PC-3 (cell line): ENCODE data around the gene CCDC144A. TPM values are rescaled to one million over a fixed set of nuclear protein-coding genes. Genes with fewer than 3 reads are reported as not detected.
"Not testable (repeated sequence)": the region's sequence is repeated elsewhere in the genome, so short reads cannot be mapped to it uniquely, and the experiment has no call there.

Experiments
- ATAC-seq: fragments of 200-7000 bp; cut with Tn5 transposase; 2 replicates; pipeline ENCODE4 v1.9.1; 2020; ENCODE audit warnings: mild to moderate bottlenecking, moderate library complexity
- BruUV-seq: library from RNA; stranded (reverse); fragments of 400-500 nt; replicated peaks from 2 replicates; lab custom pipeline; 2021; lab: Mats Ljungman, UMichigan
- CTCF ChIA-PET: fragments of 300-600 bp; sonication (Branson Sonifier 250); formaldehyde crosslinking; loops from one replicate; lab custom pipeline; 2022; ENCODE audit warnings: antibody characterized with exemption; lab: Charles Lee
- POLR2A ChIA-PET: fragments of 300-600 bp; sonication (Branson Sonifier 250); formaldehyde crosslinking; loops from one replicate; lab custom pipeline; 2022; ENCODE audit warnings: antibody characterized with exemption; ENCODE audit not compliant: unreplicated experiment; lab: Charles Lee
- DNase-seq: peaks from one replicate; pipeline ENCODE4 v3.0.0-alpha.2; 2015
- H2AFZ ChIP-seq: fragments of 300-600 bp; sonication (generic); 2 replicates; pipeline ENCODE4 v1.6.0; 2016; ENCODE audit warnings: antibody characterized with exemption, low read length
- H3F3A ChIP-seq: fragments of 300-600 bp; sonication (generic); one replicate; pipeline ENCODE4 v1.6.0; 2017; ENCODE audit warnings: antibody characterized with exemption, low read length, control low read depth, mild to moderate bottlenecking; ENCODE audit not compliant: unreplicated experiment
- H3K27ac ChIP-seq: fragments of 300-600 bp; sonication (generic); 2 replicates; pipeline ENCODE4 v1.5.1; 2016; ENCODE audit warnings: mild to moderate bottlenecking, low read length
- H3K27me3 ChIP-seq: fragments of 300-600 bp; sonication (generic); 2 replicates; pipeline ENCODE4 v1.6.1; 2016; ENCODE audit warnings: low read length, mixed read lengths
- H3K36me3 ChIP-seq: fragments of 300-600 bp; sonication (generic); 2 replicates; pipeline ENCODE4 v1.6.1; 2016; ENCODE audit warnings: low read depth, mixed run types, low read length, mixed read lengths
- H3K4me1 ChIP-seq: fragments of 300-600 bp; sonication (generic); 2 replicates; pipeline ENCODE4 v1.5.1; 2016; ENCODE audit warnings: low read length; ENCODE audit not compliant: insufficient read depth
- H3K4me2 ChIP-seq: fragments of 300-600 bp; sonication (generic); 2 replicates; pipeline ENCODE4 v1.6.0; 2016; ENCODE audit warnings: low read length
- H3K4me3 ChIP-seq: fragments of 300-600 bp; sonication (generic); 2 replicates; pipeline ENCODE4 v1.5.1; 2016; ENCODE audit warnings: mild to moderate bottlenecking, low read length, mixed read lengths
- H3K79me2 ChIP-seq: fragments of 300-600 bp; sonication (generic); 2 replicates; pipeline ENCODE4 v1.6.1; 2017; ENCODE audit warnings: low read length, mixed read lengths
- H3K9ac ChIP-seq: fragments of 300-600 bp; sonication (generic); 2 replicates; pipeline ENCODE4 v1.6.0; 2016; ENCODE audit warnings: mild to moderate bottlenecking, low read length
- H3K9me2 ChIP-seq: fragments of 300-600 bp; sonication (generic); replicated peaks from 2 replicates; pipeline ENCODE4 v1.6.1; 2016; ENCODE audit warnings: mixed run types, low read length, mixed read lengths
- H3K9me3 ChIP-seq: fragments of 300-600 bp; sonication (generic); 2 replicates; pipeline ENCODE4 v1.6.1; 2016; ENCODE audit warnings: low read length, mixed read lengths
- H4K20me1 ChIP-seq: fragments of 300-600 bp; sonication (generic); 2 replicates; pipeline ENCODE4 v1.6.1; 2016; ENCODE audit warnings: low read length, mixed read lengths
- CTCF ChIP-seq: fragments of 300-600 bp; sonication (generic); conservative IDR thresholded peaks from 2 replicates; pipeline ENCODE4 v1.5.1; 2017; ENCODE audit warnings: antibody characterized with exemption, low read depth, mild to moderate bottlenecking, low read length
- intact Hi-C: fragments of 100-400 bp; cut with micrococcal nuclease; formaldehyde crosslinking; loops from 2 replicates; pipeline ENCODE4 v1.9.0; 2023
- total RNA-seq: library from RNA; depleted of rRNA; stranded (reverse); fragments of >200 nt; gene quantifications from 2 replicates; pipeline ENCODE4 v1.2.3, GENCODE V29; 2014

The CCDC144A gene
- total RNA-seq, 1 experiment from 2014 or later: 0.15 TPM

- H3K79me2 ChIP-seq, POLR2A ChIA-PET, H3K4me3 ChIP-seq, H4K20me1 ChIP-seq, H3K36me3 ChIP-seq, H3K9me2 ChIP-seq, H3K4me2 ChIP-seq, H3K9ac ChIP-seq, H3F3A ChIP-seq, BruUV-seq, intact Hi-C loops, H3K27ac ChIP-seq, H3K27me3 ChIP-seq, CTCF ChIA-PET, H3K9me3 ChIP-seq: not testable (repeated sequence)
- DNase-seq (peak; percentile 68), ATAC-seq (peak; percentile 67)
- Histone ChIP-seq H3K4me1 (peaks cover 10% of the 10 kb centered on the region; the same call in 1 of the 2 replicates), H2AFZ (0 out of 2 replicates have a peak overlapping the region, but pooled peaks have one; percentile 28)
- TF ChIP-seq CTCF: peak; percentile 45
Measured at GRCh38 chr17:16751224-16751923, 61.3 kb downstream of the CCDC144A start.

GRCh38 chr17:16751924-16752287 is 61.9 kb downstream of the CCDC144A start:
- H3K36me3 ChIP-seq, BruUV-seq, H3K9ac ChIP-seq, H3K9me2 ChIP-seq, H3K79me2 ChIP-seq, H3K27me3 ChIP-seq, H3F3A ChIP-seq, H3K4me2 ChIP-seq, CTCF ChIA-PET, H4K20me1 ChIP-seq, H3K4me3 ChIP-seq, H3K9me3 ChIP-seq, H3K27ac ChIP-seq, intact Hi-C loops, POLR2A ChIA-PET, H2AFZ ChIP-seq: not testable (repeated sequence)
- ATAC-seq (peak; percentile 79), DNase-seq (peak; percentile 1)
- 0 out of 2 replicates have a peak, but pooled peaks have one; percentile 8 for TF ChIP-seq CTCF
- peaks cover 10% of the 10 kb centered on the region; the same call in 1 of the 2 replicates for H3K4me1 ChIP-seq

GRCh38 chr17:16757520-16757919 is 67.5 kb downstream of the CCDC144A start:
- H3F3A ChIP-seq, intact Hi-C loops, CTCF ChIA-PET, H3K9ac ChIP-seq, H3K9me3 ChIP-seq, POLR2A ChIA-PET, DNase-seq, H3K4me2 ChIP-seq, H3K9me2 ChIP-seq, H3K36me3 ChIP-seq, H3K4me3 ChIP-seq, H4K20me1 ChIP-seq, BruUV-seq, H2AFZ ChIP-seq, ATAC-seq, H3K4me1 ChIP-seq, H3K79me2 ChIP-seq, H3K27me3 ChIP-seq, H3K27ac ChIP-seq: not testable (repeated sequence)

- CTCF ChIA-PET, H3K27ac ChIP-seq, ATAC-seq, H3K36me3 ChIP-seq, DNase-seq, POLR2A ChIA-PET, H3K9ac ChIP-seq, H3K9me2 ChIP-seq, H3K4me3 ChIP-seq, H3K4me2 ChIP-seq, BruUV-seq, H3K27me3 ChIP-seq, H4K20me1 ChIP-seq, H3K79me2 ChIP-seq, H2AFZ ChIP-seq, intact Hi-C loops, H3K4me1 ChIP-seq, H3K9me3 ChIP-seq, H3F3A ChIP-seq: not testable (repeated sequence)
Measured at GRCh38 chr17:16758177-16758576, 68.1 kb downstream of the CCDC144A start.

GRCh38 chr17:16768290-16769175 is 78.5 kb downstream of the CCDC144A start:
- intact Hi-C loops, ATAC-seq, H2AFZ ChIP-seq, H3K4me3 ChIP-seq, H3F3A ChIP-seq, H3K9ac ChIP-seq, H3K79me2 ChIP-seq, H3K36me3 ChIP-seq, H3K27me3 ChIP-seq, CTCF ChIA-PET, POLR2A ChIA-PET, H4K20me1 ChIP-seq, H3K9me3 ChIP-seq, H3K4me1 ChIP-seq, H3K27ac ChIP-seq, H3K4me2 ChIP-seq, BruUV-seq, DNase-seq, H3K9me2 ChIP-seq: not testable (repeated sequence)
